ENCODE measurements around the gene H3-3A.

H3-3A gene

DNA sequence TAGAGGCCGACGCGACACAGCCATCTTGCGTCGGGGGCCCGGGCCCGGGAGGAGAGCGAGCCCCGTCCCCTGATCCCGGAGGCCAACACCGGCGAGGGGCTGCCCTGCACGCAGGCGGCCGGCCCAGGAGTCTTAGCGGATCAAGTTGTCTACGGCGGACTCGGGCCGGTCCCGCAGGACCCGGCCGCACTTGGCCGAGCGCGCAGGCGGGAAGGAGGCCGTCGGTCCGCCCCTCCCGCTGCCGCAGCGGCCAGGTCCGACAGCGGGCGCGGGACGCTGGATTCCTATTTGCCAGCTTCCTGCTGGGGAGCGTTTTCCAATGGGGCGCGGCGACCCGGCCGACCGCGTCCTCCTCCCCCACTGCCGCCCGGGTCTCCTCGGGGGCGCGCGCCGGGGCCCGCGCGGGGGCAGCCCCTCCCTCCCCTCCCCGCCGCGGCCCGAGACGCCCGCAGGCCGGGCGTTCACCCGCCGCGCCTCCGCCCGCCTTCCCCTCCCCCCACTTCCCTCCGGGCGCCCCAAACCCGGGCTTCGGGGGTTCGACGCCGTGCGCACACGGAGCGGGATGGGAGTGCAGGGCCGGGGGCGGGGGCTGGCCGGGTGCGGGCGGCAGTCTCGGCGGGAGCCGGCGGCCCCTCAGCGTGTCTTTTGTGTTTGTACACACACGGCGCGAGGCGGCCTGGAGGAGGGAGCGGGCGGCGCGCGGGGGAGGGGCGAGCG, 517 bp upstream of the H3-3A start:
- H2AFZ ChIP-seq (ENCODE audit: low read length) = peak overlapping the region; percentile 63
- peaks cover 34% of the 10 kb centered on the region for H4K20me1 ChIP-seq (ENCODE audit: insufficient read depth, low read length)
- H3K4me1 ChIP-seq (ENCODE audit: low read length) = peaks cover 20% of the 10 kb centered on the region
- peaks cover 27% of the 10 kb centered on the region for H3F3A ChIP-seq (ENCODE audit: insufficient read depth, low read length)
- TF ChIP-seq EZH2phosphoT487 (IDR thresholded peaks at IDR 0.05; ENCODE audit: low read length) (no peak), EZH2 (optimal IDR thresholded peaks at IDR 0.05; ENCODE audit: low read depth, low read length) (no peak)
- TF ChIP-seq, protein P1, sequence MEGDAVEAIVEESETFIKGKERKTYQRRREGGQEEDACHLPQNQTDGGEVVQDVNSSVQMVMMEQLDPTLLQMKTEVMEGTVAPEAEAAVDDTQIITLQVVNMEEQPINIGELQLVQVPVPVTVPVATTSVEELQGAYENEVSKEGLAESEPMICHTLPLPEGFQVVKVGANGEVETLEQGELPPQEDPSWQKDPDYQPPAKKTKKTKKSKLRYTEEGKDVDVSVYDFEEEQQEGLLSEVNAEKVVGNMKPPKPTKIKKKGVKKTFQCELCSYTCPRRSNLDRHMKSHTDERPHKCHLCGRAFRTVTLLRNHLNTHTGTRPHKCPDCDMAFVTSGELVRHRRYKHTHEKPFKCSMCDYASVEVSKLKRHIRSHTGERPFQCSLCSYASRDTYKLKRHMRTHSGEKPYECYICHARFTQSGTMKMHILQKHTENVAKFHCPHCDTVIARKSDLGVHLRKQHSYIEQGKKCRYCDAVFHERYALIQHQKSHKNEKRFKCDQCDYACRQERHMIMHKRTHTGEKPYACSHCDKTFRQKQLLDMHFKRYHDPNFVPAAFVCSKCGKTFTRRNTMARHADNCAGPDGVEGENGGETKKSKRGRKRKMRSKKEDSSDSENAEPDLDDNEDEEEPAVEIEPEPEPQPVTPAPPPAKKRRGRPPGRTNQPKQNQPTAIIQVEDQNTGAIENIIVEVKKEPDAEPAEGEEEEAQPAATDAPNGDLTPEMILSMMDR (IDR thresholded peaks at IDR 0.05; ENCODE audit: low read length) = no peak
- no peaks in the 10 kb centered on the region for H3K9me2 ChIP-seq (replicated peaks; ENCODE audit: insufficient read depth, low read length)
- H3K36me3 ChIP-seq (replicated peaks; ENCODE audit: insufficient read depth, low read length) = peaks cover 14% of the 10 kb centered on the region
- no peaks in the 10 kb centered on the region for H3K9me3 ChIP-seq (replicated peaks; ENCODE audit: insufficient read depth, low read length)
- H3K79me2 ChIP-seq (ENCODE audit: low read length) = peaks cover 53% of the 10 kb centered on the region
- H3K4me3 ChIP-seq (ENCODE audit: low read length) = peak overlapping the region; percentile 67
- H3K9ac ChIP-seq (ENCODE audit: low read length) = peak overlapping the region; percentile 87
- H3K27me3 ChIP-seq (replicated peaks; ENCODE audit: insufficient read depth, low read length) = no peaks in the 10 kb centered on the region
- H3K4me2 ChIP-seq (ENCODE audit: low read depth, low read length) = peak overlapping the region; percentile 86
- H3K27ac ChIP-seq (ENCODE audit: low read length) = peak overlapping the region; percentile 69
- no peak for DNase-seq

DNA sequence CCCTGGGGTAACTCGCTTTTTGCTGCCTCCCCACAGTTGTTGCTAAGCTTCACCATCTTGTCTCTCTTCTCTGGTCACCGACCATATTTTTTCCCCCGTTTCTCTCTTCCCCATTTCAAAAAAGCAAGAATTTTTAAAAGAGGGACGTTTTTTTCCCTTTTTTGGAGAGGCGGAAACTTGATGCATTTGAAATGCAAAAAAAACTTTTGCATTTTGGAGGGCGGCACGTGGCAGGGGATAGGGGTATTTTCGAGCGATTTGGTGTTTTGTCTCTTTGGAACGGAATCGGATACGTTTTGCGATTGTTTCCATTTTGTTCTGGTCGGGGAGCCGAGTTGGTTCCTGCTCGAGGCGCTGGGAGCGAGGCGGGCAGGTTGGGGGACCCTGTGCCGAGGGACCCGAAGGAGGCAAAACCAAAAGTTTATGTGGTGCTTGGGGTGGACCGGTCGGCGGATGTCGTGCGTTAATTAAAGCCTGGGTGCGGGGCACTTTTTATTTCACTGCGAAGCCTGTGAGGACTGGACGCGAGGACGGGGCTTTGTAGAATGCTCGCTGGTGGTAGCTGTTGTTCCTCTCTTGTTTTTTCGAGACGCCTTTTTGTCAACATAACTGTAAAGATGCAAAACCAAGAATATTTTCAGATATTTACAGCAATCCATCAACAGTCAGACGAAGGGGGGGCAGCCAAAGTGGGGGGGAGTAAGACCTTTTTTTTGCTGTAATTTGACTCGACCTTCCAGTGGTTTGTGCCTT, 884 bp downstream of the H3-3A start:
- Histone ChIP-seq H3K9me2 (replicated peaks; ENCODE audit: insufficient read depth, low read length) (no peaks in the 10 kb centered on the region), H2AFZ (ENCODE audit: low read length) (0 out of 2 replicates have a peak overlapping the region, but pooled peaks have one; percentile 0), H3K9ac (ENCODE audit: low read length) (peak overlapping the region; percentile 94), H3K4me3 (ENCODE audit: low read length) (peak overlapping the region; percentile 81), H3F3A (ENCODE audit: insufficient read depth, low read length) (peaks cover 37% of the 10 kb centered on the region), H3K4me1 (ENCODE audit: low read length) (peaks cover 20% of the 10 kb centered on the region), H3K9me3 (replicated peaks; ENCODE audit: insufficient read depth, low read length) (no peaks in the 10 kb centered on the region), H4K20me1 (ENCODE audit: insufficient read depth, low read length) (peaks cover 48% of the 10 kb centered on the region), H3K27me3 (replicated peaks; ENCODE audit: insufficient read depth, low read length) (no peaks in the 10 kb centered on the region), H3K27ac (ENCODE audit: low read length) (peak overlapping the region; percentile 94), H3K36me3 (replicated peaks; ENCODE audit: insufficient read depth, low read length) (peaks cover 26% of the 10 kb centered on the region), H3K79me2 (ENCODE audit: low read length) (peaks cover 67% of the 10 kb centered on the region), H3K4me2 (ENCODE audit: low read depth, low read length) (peak overlapping the region; percentile 45; the same call in 1 of the 2 replicates)
- peak; percentile 73 for DNase-seq
- TF ChIP-seq, protein P1 (IDR thresholded peaks at IDR 0.05; ENCODE audit: low read length) = no peak
- TF ChIP-seq EZH2phosphoT487 (IDR thresholded peaks at IDR 0.05; ENCODE audit: low read length) (no peak), EZH2 (optimal IDR thresholded peaks at IDR 0.05; ENCODE audit: low read depth, low read length) (no peak)

DNA sequence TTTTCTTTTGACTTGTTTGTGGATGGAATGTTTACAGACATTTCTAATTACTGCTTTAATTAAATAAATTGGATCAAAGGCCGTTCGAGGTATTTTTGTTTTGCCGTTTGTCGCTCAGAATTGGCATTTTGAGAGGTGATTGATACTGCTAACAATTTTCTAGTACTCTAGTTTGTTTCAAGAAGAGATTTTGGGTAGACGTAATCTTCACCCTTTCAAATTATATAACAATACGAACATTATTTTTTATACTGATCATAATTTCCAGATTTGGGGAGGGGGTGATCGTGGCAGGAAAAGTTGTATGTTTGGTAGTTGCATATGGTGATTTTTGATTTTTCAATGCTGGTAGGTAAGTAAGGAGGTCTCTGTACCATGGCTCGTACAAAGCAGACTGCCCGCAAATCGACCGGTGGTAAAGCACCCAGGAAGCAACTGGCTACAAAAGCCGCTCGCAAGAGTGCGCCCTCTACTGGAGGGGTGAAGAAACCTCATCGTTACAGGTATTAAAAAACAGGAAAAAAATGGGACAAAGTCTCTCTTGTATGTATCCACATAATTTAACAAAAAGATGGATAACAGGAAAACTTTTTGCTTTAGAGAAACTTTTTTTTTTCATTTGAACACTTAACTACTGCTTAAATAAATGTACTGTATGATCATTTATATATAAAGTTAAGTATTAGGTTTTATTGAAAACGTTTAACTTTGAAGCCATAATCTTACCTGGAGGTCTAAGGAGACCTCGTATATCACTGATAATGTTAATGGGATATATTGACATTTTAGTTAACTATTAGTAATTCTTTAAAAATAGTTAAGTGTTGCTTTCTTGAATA, 1.7 kb downstream of the H3-3A start:
- H3K27ac ChIP-seq (ENCODE audit: low read length) = peak overlapping the region; percentile 94
- H3F3A ChIP-seq (ENCODE audit: insufficient read depth, low read length) = peaks cover 40% of the 10 kb centered on the region
- no peak overlapping the region for H2AFZ ChIP-seq (ENCODE audit: low read length)
- H3K36me3 ChIP-seq (replicated peaks; ENCODE audit: insufficient read depth, low read length) = peaks cover 31% of the 10 kb centered on the region
- H4K20me1 ChIP-seq (ENCODE audit: insufficient read depth, low read length) = peaks cover 51% of the 10 kb centered on the region
- peak overlapping the region; percentile 61 for H3K4me2 ChIP-seq (ENCODE audit: low read depth, low read length)
- H3K4me1 ChIP-seq (ENCODE audit: low read length) = peaks cover 20% of the 10 kb centered on the region
- H3K9me2 ChIP-seq (replicated peaks; ENCODE audit: insufficient read depth, low read length) = no peaks in the 10 kb centered on the region
- peak overlapping the region; percentile 81 for H3K4me3 ChIP-seq (ENCODE audit: low read length)
- H3K27me3 ChIP-seq (replicated peaks; ENCODE audit: insufficient read depth, low read length) = no peaks in the 10 kb centered on the region
- H3K9me3 ChIP-seq (replicated peaks; ENCODE audit: insufficient read depth, low read length) = no peaks in the 10 kb centered on the region
- TF ChIP-seq, protein P1 (IDR thresholded peaks at IDR 0.05; ENCODE audit: low read length) = peak; percentile 67
- no peak for TF ChIP-seq EZH2 (optimal IDR thresholded peaks at IDR 0.05; ENCODE audit: low read depth, low read length)
- H3K79me2 ChIP-seq (ENCODE audit: low read length) = peaks cover 75% of the 10 kb centered on the region
- peak; percentile 42 for DNase-seq
- peak overlapping the region; percentile 94 for H3K9ac ChIP-seq (ENCODE audit: low read length)
